Neural progenitor cell (in vitro differentiated cells): Measurements from ENCODE around the gene KIAA1958. TPM values are rescaled to one million over a fixed set of nuclear protein-coding genes. Genes with fewer than 3 reads are reported as not detected.

Source experiments
- DNase-seq: peaks from one replicate; pipeline ENCODE4 v3.0.0-alpha.2; 2016; ENCODE audit warnings: low spot score
- H2AFZ ChIP-seq: fragments of 200-600 bp; sonication (generic); replicated peaks from 2 replicates; pipeline ENCODE4 v1.6.1; 2016; ENCODE audit warnings: antibody characterized with exemption
- H3F3A ChIP-seq: fragments of 200-600 bp; sonication (generic); 2 replicates; pipeline ENCODE4 v1.6.1; 2016; ENCODE audit warnings: antibody characterized with exemption, low read depth
- H3K27ac ChIP-seq: fragments of 200-600 bp; sonication (generic); 2 replicates; pipeline ENCODE4 v1.5.1; 2016; ENCODE audit warnings: mild to moderate bottlenecking
- H3K27me3 ChIP-seq: fragments of 200-600 bp; sonication (generic); 2 replicates; pipeline ENCODE4 v1.6.1; 2016; ENCODE audit warnings: mild to moderate bottlenecking, moderate library complexity
- H3K36me3 ChIP-seq: fragments of 200-600 bp; sonication (generic); 2 replicates; pipeline ENCODE4 v1.5.1; 2016
- H3K4me1 ChIP-seq: fragments of 200-600 bp; sonication (generic); 2 replicates; pipeline ENCODE4 v1.6.1; 2016; ENCODE audit warnings: mixed run types
- H3K4me2 ChIP-seq: fragments of 200-600 bp; sonication (generic); 2 replicates; pipeline ENCODE4 v1.6.1; 2016
- H3K4me3 ChIP-seq: fragments of 200-600 bp; sonication (generic); 2 replicates; pipeline ENCODE4 v1.5.1; 2016
- H3K79me2 ChIP-seq: fragments of 200-600 bp; sonication (generic); 2 replicates; pipeline ENCODE4 v1.6.1; 2016; ENCODE audit warnings: low read depth
- H3K9ac ChIP-seq: fragments of 200-600 bp; sonication (generic); 2 replicates; pipeline ENCODE4 v1.6.1; 2016
- H3K9me3 ChIP-seq: fragments of 200-600 bp; sonication (generic); 2 replicates; pipeline ENCODE4 v1.5.1; 2016; ENCODE audit warnings: low read depth
- H4K20me1 ChIP-seq: fragments of 200-600 bp; sonication (generic); 2 replicates; pipeline ENCODE4 v1.6.1; 2016; ENCODE audit warnings: low read depth
- H3K27ac Mint-ChIP-seq: 3 replicates; pipeline ENCODE4 v1.8.0; 2021; ENCODE audit warnings: mixed read lengths
- H3K27me3 Mint-ChIP-seq: 2 replicates; pipeline ENCODE4 v1.8.0; 2022; ENCODE audit warnings: low read depth, mild to moderate bottlenecking, inconsistent platforms, moderate library complexity, mixed read lengths; ENCODE audit not compliant: insufficient read depth
- H3K36me3 Mint-ChIP-seq: 3 replicates; pipeline ENCODE4 v1.8.0; 2021; ENCODE audit warnings: mixed read lengths
- H3K4me1 Mint-ChIP-seq: 3 replicates; pipeline ENCODE4 v1.8.0; 2021; ENCODE audit warnings: mixed read lengths
- H3K4me3 Mint-ChIP-seq: 3 replicates; pipeline ENCODE4 v1.8.0; 2021; ENCODE audit warnings: mild to moderate bottlenecking, moderate library complexity, mixed read lengths
- H3K9me3 Mint-ChIP-seq: 3 replicates; pipeline ENCODE4 v1.8.0; 2020; ENCODE audit warnings: mixed read lengths
- CTCF ChIP-seq: fragments of 200-600 bp; sonication (generic); IDR thresholded peaks from 2 replicates; pipeline ENCODE4 v1.5.1; 2017; ENCODE audit warnings: antibody characterized with exemption, mild to moderate bottlenecking
- EZH2 ChIP-seq: fragments of 200-600 bp; sonication (generic); IDR thresholded peaks from 2 replicates; pipeline ENCODE4 v1.6.1; 2017; ENCODE audit warnings: antibody characterized with exemption, mild to moderate bottlenecking, moderate library complexity
- EZH2phosphoT487 ChIP-seq: fragments of 200-600 bp; sonication (generic); IDR thresholded peaks from 2 replicates; pipeline ENCODE4 v1.6.1; 2017; ENCODE audit warnings: antibody characterized with exemption
- total RNA-seq: library from RNA; depleted of rRNA; stranded (reverse); fragments of >200 nt; gene quantifications from 2 replicates; pipeline ENCODE4 v1.2.3, GENCODE V29; 2015; ENCODE audit warnings: low replicate concordance

The KIAA1958 gene
- total RNA-seq, 1 donor from 2014 or later, result 31.4 TPM

GRCh38 chr9:112599732-112600131 is 113.1 kb downstream of the KIAA1958 start:
- H3K27ac Mint-ChIP-seq, result no peak overlapping the region
- Histone ChIP-seq H3K27ac (no peak overlapping the region), H2AFZ (no peak overlapping the region), H3F3A (no peaks in the 10 kb centered on the region), H3K4me3 (no peak overlapping the region), H3K9ac (no peak overlapping the region), H3K4me1 (peaks cover 17% of the 10 kb centered on the region), H3K27me3 (no peaks in the 10 kb centered on the region), H4K20me1 (peaks cover 82% of the 10 kb centered on the region), H3K4me2 (no peak overlapping the region), H3K79me2 (peaks cover 96% of the 10 kb centered on the region), H3K9me3 (no peaks in the 10 kb centered on the region), H3K36me3 (no peaks in the 10 kb centered on the region)
- no peak for TF ChIP-seq EZH2
- TF ChIP-seq EZH2phosphoT487, result no peak
- TF ChIP-seq CTCF, result no peak
- H3K9me3 Mint-ChIP-seq, result no peaks in the 10 kb centered on the region
- H3K4me1 Mint-ChIP-seq, result peaks cover 3% of the 10 kb centered on the region
- peaks cover 2% of the 10 kb centered on the region for H3K36me3 Mint-ChIP-seq
- H3K4me3 Mint-ChIP-seq, result no peak overlapping the region
- no peak for DNase-seq
- H3K27me3 Mint-ChIP-seq, result peaks cover 3% of the 10 kb centered on the region

- no peak for DNase-seq
- H2AFZ ChIP-seq, result no peak overlapping the region
- no peaks in the 10 kb centered on the region for H3K36me3 ChIP-seq
- no peaks in the 10 kb centered on the region for H3K9me3 ChIP-seq
- no peak overlapping the region for H3K4me3 ChIP-seq
- peaks cover 17% of the 10 kb centered on the region for H3K4me1 ChIP-seq
- TF ChIP-seq EZH2phosphoT487, result no peak
- TF ChIP-seq EZH2, result no peak
- no peak for TF ChIP-seq CTCF
- H3K27ac ChIP-seq, result no peak overlapping the region
- no peaks in the 10 kb centered on the region for H3K9me3 Mint-ChIP-seq
- H3K4me2 ChIP-seq, result no peak overlapping the region
- H3K27me3 ChIP-seq, result no peaks in the 10 kb centered on the region
- peaks cover 3% of the 10 kb centered on the region for H3K4me1 Mint-ChIP-seq
- peaks cover 4% of the 10 kb centered on the region for H3K36me3 Mint-ChIP-seq
- no peaks in the 10 kb centered on the region for H3F3A ChIP-seq
- H3K27me3 Mint-ChIP-seq, result peaks cover 3% of the 10 kb centered on the region
- no peak overlapping the region for H3K4me3 Mint-ChIP-seq
- no peak overlapping the region for H3K9ac ChIP-seq
- H4K20me1 ChIP-seq, result peaks cover 89% of the 10 kb centered on the region
- H3K79me2 ChIP-seq, result peaks cover 83% of the 10 kb centered on the region
- no peak overlapping the region for H3K27ac Mint-ChIP-seq
Observed at GRCh38 chr9:112601636-112602035, 115.0 kb downstream of the KIAA1958 start.

GRCh38 chr9:112604790-112605189 is 118.2 kb downstream of the KIAA1958 start:
- Histone ChIP-seq H2AFZ (no peak overlapping the region), H3K79me2 (peaks cover 59% of the 10 kb centered on the region), H3K9me3 (no peaks in the 10 kb centered on the region), H3K36me3 (no peaks in the 10 kb centered on the region), H3K27ac (no peak overlapping the region), H4K20me1 (peaks cover 68% of the 10 kb centered on the region), H3K4me2 (no peak overlapping the region), H3K4me1 (peaks cover 7% of the 10 kb centered on the region), H3K27me3 (no peaks in the 10 kb centered on the region), H3K4me3 (no peak overlapping the region), H3F3A (no peaks in the 10 kb centered on the region), H3K9ac (no peak overlapping the region)
- DNase-seq, result no peak
- Mint-ChIP-seq H3K9me3 (no peaks in the 10 kb centered on the region), H3K27ac (no peak overlapping the region), H3K4me1 (peaks cover under 1% of the 10 kb centered on the region), H3K4me3 (no peak overlapping the region), H3K36me3 (peaks cover 4% of the 10 kb centered on the region), H3K27me3 (peaks cover 5% of the 10 kb centered on the region)
- TF ChIP-seq EZH2, result no peak
- TF ChIP-seq CTCF, result no peak
- TF ChIP-seq EZH2phosphoT487, result no peak
